Measurements from ENCODE around the gene CMIP.

GRCh38 chr16:81509404-81509803, 64.8 kb downstream of the CMIP start:
- no peak for TF ChIP-seq POLR2A (IDR thresholded peaks at IDR 0.05)
- no peak for TF ChIP-seq CTCF (IDR thresholded peaks at IDR 0.05)
- no peak for TF ChIP-seq POLR2AphosphoS5 (IDR thresholded peaks at IDR 0.05)

All from prostate gland (tissue), 2 donors.